ENCODE data around the gene SLK. TPM values are rescaled to one million over a fixed set of nuclear protein-coding genes. Genes with fewer than 3 reads are reported as not detected.
A peak's percentile ranks its signal among the peaks of the same experiment; 100 is the strongest.

SLK gene
- total RNA-seq, 1 experiment from 2014 or later, result 25.6 TPM

GRCh38 chr10:104049504-104050250 is 82.7 kb downstream of the SLK start:
- no peak overlapping the region for H3K4me3 Mint-ChIP-seq (ENCODE audit: low read depth, unreplicated experiment)
- peak; percentile 6 for DNase-seq
- no TSS peak for BruUV-seq (replicated peaks)
- H3K9me3 Mint-ChIP-seq (ENCODE audit: low read depth, unreplicated experiment), result no peaks in the 10 kb centered on the region
- CTCF ChIA-PET, result interaction anchor here (1.0 kb wide), 1 partner anchor 74 kb away, joined by 3 read pairs; no protein-coding TSS in a partner anchor
- no peak for TF ChIP-seq CTCF (IDR thresholded peaks at IDR 0.05; ENCODE audit: unreplicated experiment)
- H3K27ac Mint-ChIP-seq (ENCODE audit: unreplicated experiment), result no peak overlapping the region
- H3K36me3 Mint-ChIP-seq (ENCODE audit: insufficient read depth, unreplicated experiment), result no peaks in the 10 kb centered on the region
- H3K27me3 Mint-ChIP-seq (ENCODE audit: unreplicated experiment), result no peaks in the 10 kb centered on the region
- intact Hi-C loops (cut with micrococcal nuclease; ENCODE audit: unreplicated experiment), result loop anchor here (1.0 kb wide), 1 partner anchor 74 kb away; no protein-coding TSS in a partner anchor
- H3K4me1 Mint-ChIP-seq (ENCODE audit: low read depth, unreplicated experiment), result peaks cover 16% of the 10 kb centered on the region

- peaks cover 16% of the 10 kb centered on the region for H3K4me1 Mint-ChIP-seq (ENCODE audit: low read depth, unreplicated experiment)
- peak overlapping the region; percentile 1 for H3K27ac Mint-ChIP-seq (ENCODE audit: unreplicated experiment)
- H3K27me3 Mint-ChIP-seq (ENCODE audit: unreplicated experiment), result no peaks in the 10 kb centered on the region
- no peak for TF ChIP-seq CTCF (IDR thresholded peaks at IDR 0.05; ENCODE audit: unreplicated experiment)
- no peaks in the 10 kb centered on the region for H3K36me3 Mint-ChIP-seq (ENCODE audit: insufficient read depth, unreplicated experiment)
- no TSS peak for BruUV-seq (replicated peaks)
- no peaks in the 10 kb centered on the region for H3K9me3 Mint-ChIP-seq (ENCODE audit: low read depth, unreplicated experiment)
- DNase-seq, result no peak
- no peak overlapping the region for H3K4me3 Mint-ChIP-seq (ENCODE audit: low read depth, unreplicated experiment)
- intact Hi-C loops (cut with micrococcal nuclease; ENCODE audit: unreplicated experiment), result no loop called here
- CTCF ChIA-PET, result no interaction called here
These were observed 85.5 kb downstream of the SLK start for GRCh38 chr10:104052431-104052830.

DNA sequence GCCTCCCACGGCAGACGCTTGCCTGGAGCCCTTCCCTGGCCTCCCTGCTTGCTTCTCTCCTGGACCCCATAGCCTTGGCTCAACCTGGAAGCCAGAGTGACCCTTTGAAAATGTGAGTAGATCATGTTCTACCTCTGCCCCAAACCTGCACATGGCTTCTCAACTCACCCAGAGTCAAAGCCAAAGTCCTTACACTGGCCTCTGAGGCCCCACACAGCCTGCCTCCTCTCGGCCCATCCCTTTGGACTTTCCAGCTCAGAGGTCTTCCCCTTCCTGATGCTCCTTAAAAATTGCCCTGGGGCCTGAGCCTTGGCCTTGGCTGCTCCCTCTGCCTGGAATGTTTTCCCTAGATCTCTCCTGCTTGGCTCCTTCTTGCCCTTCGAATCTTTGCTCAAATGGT is 86.3 kb downstream of the SLK start:
- H3K27me3 Mint-ChIP-seq (ENCODE audit: unreplicated experiment), result no peaks in the 10 kb centered on the region
- H3K36me3 Mint-ChIP-seq (ENCODE audit: insufficient read depth, unreplicated experiment), result no peaks in the 10 kb centered on the region
- BruUV-seq (replicated peaks), result no TSS peak
- no peak for TF ChIP-seq CTCF (IDR thresholded peaks at IDR 0.05; ENCODE audit: unreplicated experiment)
- H3K27ac Mint-ChIP-seq (ENCODE audit: unreplicated experiment), result peak overlapping the region; percentile 1
- no peaks in the 10 kb centered on the region for H3K9me3 Mint-ChIP-seq (ENCODE audit: low read depth, unreplicated experiment)
- no peak for DNase-seq
- H3K4me1 Mint-ChIP-seq (ENCODE audit: low read depth, unreplicated experiment), result peaks cover 16% of the 10 kb centered on the region
- CTCF ChIA-PET, result no interaction called here
- intact Hi-C loops (cut with micrococcal nuclease; ENCODE audit: unreplicated experiment), result no loop called here
- no peak overlapping the region for H3K4me3 Mint-ChIP-seq (ENCODE audit: low read depth, unreplicated experiment)

- Mint-ChIP-seq H3K27me3 (ENCODE audit: unreplicated experiment) (no peaks in the 10 kb centered on the region), H3K27ac (ENCODE audit: unreplicated experiment) (no peak overlapping the region), H3K4me3 (ENCODE audit: low read depth, unreplicated experiment) (no peak overlapping the region), H3K9me3 (ENCODE audit: low read depth, unreplicated experiment) (no peaks in the 10 kb centered on the region), H3K36me3 (ENCODE audit: insufficient read depth, unreplicated experiment) (no peaks in the 10 kb centered on the region), H3K4me1 (ENCODE audit: low read depth, unreplicated experiment) (peaks cover 16% of the 10 kb centered on the region)
- CTCF ChIA-PET, result no interaction called here
- BruUV-seq (replicated peaks), result no TSS peak
- DNase-seq, result no peak
- no peak for TF ChIP-seq CTCF (IDR thresholded peaks at IDR 0.05; ENCODE audit: unreplicated experiment)
- intact Hi-C loops (cut with micrococcal nuclease; ENCODE audit: unreplicated experiment), result no loop called here
These were observed 87.5 kb downstream of the SLK start for GRCh38 chr10:104054430-104054829.
